Esophagus muscularis mucosa (tissue), 4 donors: Measurements from ENCODE around the gene PTPRN. TPM values are rescaled to one million over a fixed set of nuclear protein-coding genes. Genes with fewer than 3 reads are reported as not detected.

Experiments used
- DNase-seq: peaks from one replicate; pipeline ENCODE4 v3.0.0-alpha.2; 2017; ENCODE audit errors: extremely low spot score
- H3K27ac ChIP-seq, 4 donors: fragments of 200-600 bp; sonication (generic); replicated peaks in 1 of 4; 1 replicate in 3 of 4; 2 replicates in 1 of 4; pipeline ENCODE4 v1.5.1; 2016 to 2019; ENCODE audit warnings: mild to moderate bottlenecking in 1 of 4
- H3K27me3 ChIP-seq, 4 donors: fragments of 200-600 bp; sonication (generic); one replicate each; pipeline versions ENCODE4 v1.5.1 to v1.6.0; 2016 to 2019
- H3K36me3 ChIP-seq, 4 donors: fragments of 200-600 bp; sonication (generic); one replicate each; pipeline ENCODE4 v1.5.1; 2016 to 2019
- H3K4me1 ChIP-seq, 4 donors: fragments of 200-600 bp; sonication (generic); one replicate each; pipeline ENCODE4 v1.5.1; 2016 to 2019
- H3K4me3 ChIP-seq, 4 donors: fragments of 200-600 bp; sonication (generic); 1 replicate in 2 of 4; 2 replicates in 2 of 4; pipeline ENCODE4 v1.5.1; 2016 to 2019; ENCODE audit warnings: mild to moderate bottlenecking in 4 of 4, moderate library complexity in 1 of 4
- H3K9me3 ChIP-seq, 4 donors: fragments of 200-600 bp; sonication (generic); 1 replicate in 3 of 4; 2 replicates in 1 of 4; pipeline ENCODE4 v1.5.1; 2016 to 2019
- CTCF ChIP-seq, 3 experiments: fragments of 200-600 bp in 2 of 3; fragments of 450-650 bp in 1 of 3; sonication (generic) in 2 of 3; IDR thresholded peaks; one replicate each; pipeline ENCODE4 v1.5.1; 2017 to 2019; ENCODE audit warnings: antibody characterized with exemption in 3 of 3, mild to moderate bottlenecking in 2 of 3, moderate library complexity in 1 of 3
- EP300 ChIP-seq: sonication (generic); formaldehyde crosslinking; IDR thresholded peaks from one replicate; pipeline ENCODE4 v1.6.1; 2017; ENCODE audit warnings: antibody characterized with exemption
- POLR2A ChIP-seq: fragments of 450-650 bp; IDR thresholded peaks from one replicate; pipeline ENCODE4 v1.6.1; 2017; ENCODE audit warnings: antibody characterized with exemption, moderate library complexity, mild to moderate bottlenecking, low read depth
- POLR2AphosphoS5 ChIP-seq, 2 donors: sonication (generic); formaldehyde crosslinking; IDR thresholded peaks; one replicate each; pipeline ENCODE4 v1.6.1; 2017; ENCODE audit warnings: antibody characterized with exemption in 2 of 2
- WGBS: methylation state at CpG from one replicate; pipeline ENCODE4 v1.1.5; 2018; 5-methylcytosine and 5-hydroxymethylcytosine counted together
- intact Hi-C: fragments of 100-400 bp; cut with DNase I; formaldehyde crosslinking; loops from one replicate; pipeline ENCODE4 v1.15.1; 2023
- total RNA-seq, 4 donors: library from RNA; depleted of rRNA; stranded (reverse); fragments of >200 nt; gene quantifications; one replicate each; pipeline versions ENCODE4 v1.1.0 to v1.2.1, GENCODE V29; 2016

The PTPRN gene
- total RNA-seq, 4 donors from 2014 or later: 2.1 to 6.6 (median 4.1) TPM

- H3K4me1 ChIP-seq: peaks cover 22 to 30% (median 28%) of the 10 kb centered on the region in 4 donors
- 37% methylated on average over 4 of the region's 6 CpGs for WGBS
- no peaks in the 10 kb centered on the region for H3K36me3 ChIP-seq
- peak overlapping the region; percentile 79 to 88 (median 83) for H3K27ac ChIP-seq
- H3K27me3 ChIP-seq: no peaks in the 10 kb centered on the region
- no peak for TF ChIP-seq POLR2A
- peak; percentile 56 to 70 for TF ChIP-seq POLR2AphosphoS5 (IDR thresholded peaks at IDR 0.05)
- no peak for DNase-seq
- no peaks in the 10 kb centered on the region for H3K9me3 ChIP-seq
- H3K4me3 ChIP-seq: no peak overlapping the region
- intact Hi-C loops: no loop called here
Measured at GRCh38 chr2:219274361-219274921, 34.8 kb downstream of the PTPRN start.

DNA sequence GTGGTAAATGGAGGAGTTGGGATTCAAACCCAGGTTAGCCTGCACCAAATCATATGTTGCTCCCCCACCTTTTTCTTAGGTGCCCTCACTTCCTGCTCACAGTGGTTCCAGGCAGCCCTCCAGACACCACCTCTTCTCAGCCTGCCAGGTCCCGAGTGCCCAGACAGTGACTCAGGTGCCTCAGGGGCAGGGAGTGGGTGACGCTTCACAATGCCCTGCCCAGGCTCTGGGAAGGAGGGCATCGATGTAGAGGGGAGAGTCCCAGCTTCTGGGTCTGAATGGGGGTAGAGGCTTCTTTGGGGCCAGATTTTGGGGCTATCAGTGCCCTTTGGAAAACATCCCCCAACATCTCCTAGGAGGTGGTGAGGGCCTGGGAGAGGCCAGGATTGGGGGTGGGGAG lies 35.3 kb downstream of the PTPRN start:
- Histone ChIP-seq H3K27ac (peak overlapping the region; percentile 79 to 88 (median 83)), H3K4me1 (peaks cover 22 to 29% (median 27%) of the 10 kb centered on the region in 4 donors), H3K27me3 (no peaks in the 10 kb centered on the region), H3K9me3 (no peaks in the 10 kb centered on the region), H3K36me3 (no peaks in the 10 kb centered on the region), H3K4me3 (no peak overlapping the region)
- no peak for DNase-seq
- intact Hi-C loops: no loop called here
- 90% methylated on average over 3 of the region's 3 CpGs for WGBS
- TF ChIP-seq POLR2A: no peak
- no peak for TF ChIP-seq EP300
- TF ChIP-seq POLR2AphosphoS5 (IDR thresholded peaks at IDR 0.05): no peak
- no peak for TF ChIP-seq CTCF (IDR thresholded peaks at IDR 0.05)

- DNase-seq: no peak
- H3K27ac ChIP-seq: no peak overlapping the region
- H3K27me3 ChIP-seq: no peaks in the 10 kb centered on the region
- WGBS: 82% methylated on average over 1 of the region's 2 CpGs
- intact Hi-C loops: no loop called here
- no peaks in the 10 kb centered on the region for H3K9me3 ChIP-seq
- peaks cover 14 to 20% (median 18%) of the 10 kb centered on the region in 4 donors for H3K4me1 ChIP-seq
- H3K4me3 ChIP-seq: no peak overlapping the region
- TF ChIP-seq EP300 (no peak), POLR2A (no peak)
- H3K36me3 ChIP-seq: no peaks in the 10 kb centered on the region
Measured at GRCh38 chr2:219272995-219273394, 36.2 kb downstream of the PTPRN start.

GRCh38 chr2:219272356-219272755 lies 36.8 kb downstream of the PTPRN start:
- Histone ChIP-seq H3K4me1 (peaks cover 8 to 14% (median 11%) of the 10 kb centered on the region in 4 donors), H3K36me3 (no peaks in the 10 kb centered on the region), H3K27me3 (no peaks in the 10 kb centered on the region), H3K4me3 (no peak overlapping the region), H3K9me3 (no peaks in the 10 kb centered on the region), H3K27ac (no peak overlapping the region)
- TF ChIP-seq EP300 (no peak), POLR2AphosphoS5 (IDR thresholded peaks at IDR 0.05) (no peak), CTCF (IDR thresholded peaks at IDR 0.05) (no peak), POLR2A (no peak)
- DNase-seq: no peak
- 88% methylated on average over 4 of the region's 4 CpGs for WGBS
- intact Hi-C loops: no loop called here

DNA sequence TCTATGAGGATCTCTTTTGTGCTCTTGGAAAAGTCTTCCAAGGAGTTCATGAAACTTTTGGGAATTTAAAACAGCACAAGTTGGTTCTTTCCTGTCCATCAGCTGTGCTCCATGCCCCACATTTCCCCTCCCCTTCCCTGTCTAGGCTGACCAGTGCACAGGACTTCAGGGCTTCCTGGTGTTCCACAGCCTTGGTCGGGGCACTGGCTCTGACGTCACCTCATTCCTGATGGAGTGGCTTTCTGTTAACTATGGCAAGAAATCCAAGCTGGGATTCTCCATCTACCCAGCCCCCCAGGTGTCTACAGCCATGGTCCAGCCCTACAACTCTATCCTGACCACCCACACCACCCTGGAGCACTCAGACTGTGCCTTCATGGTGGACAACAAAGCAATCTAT lies 38.2 kb downstream of the PTPRN start:
- H3K27me3 ChIP-seq: no peaks in the 10 kb centered on the region
- no peaks in the 10 kb centered on the region for H3K36me3 ChIP-seq
- H3K4me1 ChIP-seq: peaks cover 8 to 14% (median 11%) of the 10 kb centered on the region in 4 donors
- intact Hi-C loops: no loop called here
- H3K27ac ChIP-seq: no peak overlapping the region
- TF ChIP-seq CTCF (IDR thresholded peaks at IDR 0.05) (no peak), POLR2AphosphoS5 (IDR thresholded peaks at IDR 0.05) (no peak), POLR2A (no peak), EP300 (no peak)
- DNase-seq: no peak
- H3K9me3 ChIP-seq: no peaks in the 10 kb centered on the region
- no peak overlapping the region for H3K4me3 ChIP-seq
- WGBS: 88% methylated on average over 2 of the region's 2 CpGs

DNA sequence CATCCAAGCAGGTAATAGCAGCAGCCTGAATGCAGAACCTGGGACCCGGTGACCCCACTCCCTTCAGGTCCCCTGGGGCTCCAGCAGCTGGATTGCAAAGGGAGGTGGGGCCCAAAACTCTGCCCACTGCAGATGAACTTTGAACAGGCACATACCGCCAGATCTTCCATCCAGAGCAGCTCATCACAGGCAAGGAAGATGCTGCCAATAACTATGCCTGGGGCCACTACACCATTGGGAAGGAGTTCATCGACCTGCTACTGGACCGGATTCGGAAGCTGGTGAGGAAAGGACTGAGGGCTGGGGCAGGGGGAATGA lies 39.2 kb downstream of the PTPRN start:
- intact Hi-C loops: no loop called here
- DNase-seq: no peak
- H3K4me1 ChIP-seq: peaks cover 8 to 13% (median 10%) of the 10 kb centered on the region in 4 donors
- 83% methylated on average over 5 of the region's 5 CpGs for WGBS
- no peak overlapping the region for H3K4me3 ChIP-seq
- TF ChIP-seq POLR2AphosphoS5 (IDR thresholded peaks at IDR 0.05) (no peak), CTCF (IDR thresholded peaks at IDR 0.05) (no peak), EP300 (no peak), POLR2A (no peak)
- no peaks in the 10 kb centered on the region for H3K36me3 ChIP-seq
- H3K27me3 ChIP-seq: no peaks in the 10 kb centered on the region
- H3K9me3 ChIP-seq: no peaks in the 10 kb centered on the region
- no peak overlapping the region for H3K27ac ChIP-seq
